ENCODE data around the gene KIAA1217. TPM values are rescaled to one million over a fixed set of nuclear protein-coding genes. Genes with fewer than 3 reads are reported as not detected.

KIAA1217 gene
- total RNA-seq, 3 donors from 2014 or later: 49.5 to 94.5 (median 63.9) TPM

- Histone ChIP-seq H3K9me3 (no peaks in the 10 kb centered on the region), H3K4me1 (ENCODE audit: low read depth) (no peaks in the 10 kb centered on the region), H3K36me3 (ENCODE audit: low read depth) (no peaks in the 10 kb centered on the region), H3K4me3 (no peak overlapping the region)
- intact Hi-C loops (cut with DNase I, micrococcal nuclease): no loop called here
- no peak for ATAC-seq
- no peak for DNase-seq
- no peak for TF ChIP-seq CTCF (IDR thresholded peaks at IDR 0.05)
These were observed 144.4 kb downstream of the KIAA1217 start for GRCh38 chr10:24353319-24353718.

- H3K4me1 ChIP-seq (ENCODE audit: low read depth): no peaks in the 10 kb centered on the region
- no peak for TF ChIP-seq CTCF (IDR thresholded peaks at IDR 0.05)
- intact Hi-C loops (cut with DNase I, micrococcal nuclease): no loop called here
- no peaks in the 10 kb centered on the region for H3K36me3 ChIP-seq (ENCODE audit: low read depth)
- H3K9me3 ChIP-seq: no peaks in the 10 kb centered on the region
- DNase-seq (no peak), ATAC-seq (no peak)
- H3K4me3 ChIP-seq: no peak overlapping the region
These were observed 146.2 kb downstream of the KIAA1217 start for GRCh38 chr10:24355056-24355688.

GRCh38 chr10:24357344-24358004 lies 148.5 kb downstream of the KIAA1217 start:
- Histone ChIP-seq H3K36me3 (ENCODE audit: low read depth) (no peaks in the 10 kb centered on the region), H3K4me3 (no peak overlapping the region), H3K9me3 (no peaks in the 10 kb centered on the region), H3K4me1 (ENCODE audit: low read depth) (no peaks in the 10 kb centered on the region)
- DNase-seq (no peak), ATAC-seq (no peak)
- TF ChIP-seq CTCF (IDR thresholded peaks at IDR 0.05): no peak
- intact Hi-C loops (cut with DNase I, micrococcal nuclease): no loop called here

- H3K36me3 ChIP-seq (ENCODE audit: low read depth): no peaks in the 10 kb centered on the region
- no peak overlapping the region for H3K4me3 ChIP-seq
- no peaks in the 10 kb centered on the region for H3K9me3 ChIP-seq
- no peak for DNase-seq
- no peak for TF ChIP-seq CTCF (IDR thresholded peaks at IDR 0.05)
- no peaks in the 10 kb centered on the region for H3K4me1 ChIP-seq (ENCODE audit: low read depth)
- no peak for ATAC-seq
- intact Hi-C loops (cut with DNase I, micrococcal nuclease): no loop called here
These were observed 149.1 kb downstream of the KIAA1217 start for GRCh38 chr10:24358022-24358421.

GRCh38 chr10:24360282-24361127 lies 151.6 kb downstream of the KIAA1217 start:
- H3K4me1 ChIP-seq (ENCODE audit: low read depth): no peaks in the 10 kb centered on the region
- no peaks in the 10 kb centered on the region for H3K9me3 ChIP-seq
- intact Hi-C loops (cut with DNase I, micrococcal nuclease): loop anchor here in 1 of 2 donors (10.0 kb wide), 1 partner anchor 366 kb away; no protein-coding TSS in a partner anchor
- TF ChIP-seq CTCF (IDR thresholded peaks at IDR 0.05): no peak
- H3K36me3 ChIP-seq (ENCODE audit: low read depth): no peaks in the 10 kb centered on the region
- DNase-seq (peak in 2 of 3 donors; percentile 65 to 91), ATAC-seq (peak; percentile 81)
- no peak overlapping the region for H3K4me3 ChIP-seq
